HS-27A (cell line): ENCODE measurements around the gene LHFPL2.
"Not testable (repeated sequence)": the region's sequence is repeated elsewhere in the genome, so short reads cannot be mapped to it uniquely, and the experiment has no call there.

Experiments used
- DNase-seq: peaks from one replicate; pipeline ENCODE4 v3.0.0-alpha.2; 2012; ENCODE audit warnings: low read depth, missing footprints

Gene LHFPL2

GRCh38 chr5:78648359-78649210 is at the start of gene LHFPL2:
TSS of gene LHFPL2 (minus strand) at chr5:78648772. CDS start at chr5:78510213, 138,559 bp downstream.
- no peak for DNase-seq

- no peak for DNase-seq
Measured at GRCh38 chr5:78696637-78697036, 48.1 kb upstream of the LHFPL2 start.

- not testable (repeated sequence) for DNase-seq
Measured at GRCh38 chr5:78696052-78696451, 47.5 kb upstream of the LHFPL2 start.

- no peak for DNase-seq
Measured at GRCh38 chr5:78693339-78693738, 44.8 kb upstream of the LHFPL2 start.

- no peak for DNase-seq
Measured at GRCh38 chr5:78691084-78691960, 42.8 kb upstream of the LHFPL2 start.

GRCh38 chr5:78690253-78690972 is 41.8 kb upstream of the LHFPL2 start:
- no peak for DNase-seq

- no peak for DNase-seq
Measured at GRCh38 chr5:78689540-78690252, 41.1 kb upstream of the LHFPL2 start.

- not testable (repeated sequence) for DNase-seq
Measured at GRCh38 chr5:78687514-78687913, 38.9 kb upstream of the LHFPL2 start.

- DNase-seq: not testable (repeated sequence)
Measured at GRCh38 chr5:78683905-78684304, 35.3 kb upstream of the LHFPL2 start.

- no peak for DNase-seq
Measured at GRCh38 chr5:78679905-78680304, 31.3 kb upstream of the LHFPL2 start.

- no peak for DNase-seq
Measured at GRCh38 chr5:78677777-78678668, 29.5 kb upstream of the LHFPL2 start.

GRCh38 chr5:78675956-78676730 is 27.6 kb upstream of the LHFPL2 start:
- DNase-seq: no peak

- DNase-seq: not testable (repeated sequence)
Measured at GRCh38 chr5:78673827-78674226, 25.3 kb upstream of the LHFPL2 start.

- no peak for DNase-seq
Measured at GRCh38 chr5:78672154-78672553, 23.6 kb upstream of the LHFPL2 start.

- no peak for DNase-seq
Measured at GRCh38 chr5:78671609-78672008, 23.0 kb upstream of the LHFPL2 start.

GRCh38 chr5:78670701-78671269 is 22.2 kb upstream of the LHFPL2 start:
- no peak for DNase-seq

GRCh38 chr5:78669331-78669730 is 20.8 kb upstream of the LHFPL2 start:
- DNase-seq: no peak

- no peak for DNase-seq
Measured at GRCh38 chr5:78667461-78668103, 19.0 kb upstream of the LHFPL2 start.

- DNase-seq: not testable (repeated sequence)
Measured at GRCh38 chr5:78666975-78667374, 18.4 kb upstream of the LHFPL2 start.
